Transverse colon (tissue), 4 donors: ENCODE results near the gene GLIS1. TPM values are rescaled to one million over a fixed set of nuclear protein-coding genes. Genes with fewer than 3 reads are reported as not detected.

Experiments
- DNase-seq: peaks from one replicate; pipeline ENCODE4 v3.0.0-alpha.2; 2019
- H3K27ac ChIP-seq, 4 donors: fragments of 200-600 bp; sonication (generic); 2 replicates each; pipeline ENCODE4 v1.5.1; 2016 to 2018; ENCODE audit warnings: inconsistent platforms in 4 of 4
- H3K27me3 ChIP-seq: fragments of 200-600 bp; sonication (generic); 2 replicates; pipeline ENCODE4 v1.5.1; 2017; ENCODE audit warnings: inconsistent platforms
- H3K36me3 ChIP-seq, 4 donors: fragments of 200-600 bp; sonication (generic); 2 replicates each; pipeline ENCODE4 v1.5.1; 2017 to 2019; ENCODE audit warnings: inconsistent platforms in 4 of 4
- H3K4me1 ChIP-seq, 4 donors: fragments of 200-600 bp; sonication (generic); 2 replicates each; pipeline ENCODE4 v1.5.1; 2017 to 2020; ENCODE audit warnings: inconsistent platforms in 4 of 4
- H3K4me3 ChIP-seq, 4 donors: fragments of 200-600 bp; sonication (generic); 1 replicate in 1 of 4; 2 replicates in 3 of 4; pipeline versions ENCODE4 v1.5.1 to v1.6.1; 2017 to 2019; ENCODE audit warnings: inconsistent platforms in 4 of 4
- H3K9me3 ChIP-seq, 2 donors: fragments of 200-600 bp; sonication (generic); 2 replicates each; pipeline ENCODE4 v1.5.1; 2017 to 2019; ENCODE audit warnings: inconsistent platforms in 2 of 2
- EP300 ChIP-seq: sonication (generic); formaldehyde crosslinking; IDR thresholded peaks from one replicate; pipeline ENCODE4 v1.6.1; 2017; ENCODE audit warnings: antibody characterized with exemption, low read depth
- POLR2A ChIP-seq: fragments of 450-650 bp; IDR thresholded peaks from one replicate; pipeline ENCODE4 v1.6.1; 2016; ENCODE audit warnings: antibody characterized with exemption, mild to moderate bottlenecking, moderate library complexity
- POLR2AphosphoS5 ChIP-seq, 3 donors: sonication (generic); formaldehyde crosslinking; IDR thresholded peaks; one replicate each; pipeline ENCODE4 v1.6.1; 2016; ENCODE audit warnings: antibody characterized with exemption in 3 of 3
- WGBS, 2 donors: methylation state at CpG; one replicate each; pipeline ENCODE4 v1.1.5; 2018; ENCODE audit warnings: low coverage in 1 of 2; 5-methylcytosine and 5-hydroxymethylcytosine counted together
- in situ Hi-C, 4 donors: fragments of 200-750 bp; cut with MboI; loops; one replicate each; pipeline versions ENCODE4 v1.15.0 to v1.15.1; 2017; ENCODE audit warnings: low sequenced_read_pairs in 3 of 4, low pct_ligation_motif_present in 1 of 4, low pct_unique_long_range_greater_than_20kb in 1 of 4
- intact Hi-C: fragments of 100-400 bp; cut with DNase I; formaldehyde crosslinking; loops from one replicate; pipeline ENCODE4 v1.15.1; 2023; ENCODE audit warnings: low total_unique reads
- total RNA-seq, 4 donors: library from RNA; depleted of rRNA; stranded (reverse); fragments of >200 nt; gene quantifications; one replicate each; pipeline ENCODE4 v1.1.0, GENCODE V29; 2016
- TF ChIP-seq, protein P1 (sequence below), 5 experiments: fragments of 200-600 bp in 3 of 5; fragments of 450-650 bp in 2 of 5; sonication (generic) in 3 of 5; IDR thresholded peaks; 1 replicate in 2 of 5; 2 replicates in 3 of 5; pipeline ENCODE4 v1.5.1; 2016 to 2017; ENCODE audit warnings: antibody characterized with exemption in 5 of 5, inconsistent platforms in 3 of 5, mild to moderate bottlenecking in 2 of 5, moderate library complexity in 1 of 5

Gene GLIS1
- total RNA-seq, 4 donors from 2014 or later = 0.16 to 0.75 (median 0.27) TPM; not detected in 1

DNA sequence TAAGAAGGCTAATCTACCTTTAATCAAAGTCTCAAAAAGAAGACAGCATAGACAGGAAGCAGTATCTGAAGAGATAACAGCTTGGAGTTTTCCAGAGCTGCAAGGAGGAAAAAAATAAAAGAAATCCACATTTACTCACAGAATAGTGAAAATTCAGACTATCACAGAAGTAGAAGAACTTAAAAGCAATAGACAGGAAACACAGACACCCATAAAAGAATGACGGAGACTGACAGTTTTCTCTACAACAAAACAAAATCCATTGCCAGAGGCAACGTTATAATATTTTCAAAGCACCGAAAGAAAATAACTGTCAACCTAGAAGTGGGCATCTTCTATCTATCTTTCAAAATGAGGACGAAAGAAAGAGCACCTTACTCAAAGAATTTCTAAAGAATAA lies 175.4 kb downstream of the GLIS1 start:
- Histone ChIP-seq H3K36me3 (no peaks in the 10 kb centered on the region), H3K4me1 (no peaks in the 10 kb centered on the region), H3K27ac (no peak overlapping the region), H3K4me3 (no peak overlapping the region), H3K9me3 (no peaks in the 10 kb centered on the region), H3K27me3 (peaks cover 14% of the 10 kb centered on the region)
- intact Hi-C loops = no loop called here
- in situ Hi-C loops = no loop called here
- 17 to 66% methylated on average over 2 to 4 of the region's 4 CpGs for WGBS, 2 donors
- no peak for TF ChIP-seq POLR2AphosphoS5 (IDR thresholded peaks at IDR 0.05)
- TF ChIP-seq POLR2A = no peak
- no peak for TF ChIP-seq EP300
- TF ChIP-seq, protein P1, sequence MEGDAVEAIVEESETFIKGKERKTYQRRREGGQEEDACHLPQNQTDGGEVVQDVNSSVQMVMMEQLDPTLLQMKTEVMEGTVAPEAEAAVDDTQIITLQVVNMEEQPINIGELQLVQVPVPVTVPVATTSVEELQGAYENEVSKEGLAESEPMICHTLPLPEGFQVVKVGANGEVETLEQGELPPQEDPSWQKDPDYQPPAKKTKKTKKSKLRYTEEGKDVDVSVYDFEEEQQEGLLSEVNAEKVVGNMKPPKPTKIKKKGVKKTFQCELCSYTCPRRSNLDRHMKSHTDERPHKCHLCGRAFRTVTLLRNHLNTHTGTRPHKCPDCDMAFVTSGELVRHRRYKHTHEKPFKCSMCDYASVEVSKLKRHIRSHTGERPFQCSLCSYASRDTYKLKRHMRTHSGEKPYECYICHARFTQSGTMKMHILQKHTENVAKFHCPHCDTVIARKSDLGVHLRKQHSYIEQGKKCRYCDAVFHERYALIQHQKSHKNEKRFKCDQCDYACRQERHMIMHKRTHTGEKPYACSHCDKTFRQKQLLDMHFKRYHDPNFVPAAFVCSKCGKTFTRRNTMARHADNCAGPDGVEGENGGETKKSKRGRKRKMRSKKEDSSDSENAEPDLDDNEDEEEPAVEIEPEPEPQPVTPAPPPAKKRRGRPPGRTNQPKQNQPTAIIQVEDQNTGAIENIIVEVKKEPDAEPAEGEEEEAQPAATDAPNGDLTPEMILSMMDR (IDR thresholded peaks at IDR 0.05) = no peak
- no peak for DNase-seq

DNA sequence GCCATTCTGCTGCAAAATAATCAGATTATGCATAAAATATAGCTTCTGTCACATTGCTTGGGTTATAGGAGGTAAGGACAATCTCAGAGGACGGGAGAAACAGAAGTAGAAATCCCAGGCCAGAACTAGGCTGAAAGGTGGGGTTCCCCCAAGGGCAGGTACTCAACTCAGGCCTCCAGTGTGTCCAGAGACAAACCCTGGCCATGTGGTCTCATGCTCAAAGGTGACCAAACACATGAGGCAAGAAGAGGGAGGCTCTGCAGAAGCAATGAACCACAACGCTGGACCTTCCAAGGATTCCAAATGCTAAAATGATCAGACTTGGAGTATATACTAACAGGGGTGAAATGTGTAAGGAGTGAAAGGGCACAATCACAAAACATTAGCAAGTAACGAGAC lies 176.0 kb downstream of the GLIS1 start:
- H3K4me1 ChIP-seq = no peaks in the 10 kb centered on the region
- H3K9me3 ChIP-seq = no peaks in the 10 kb centered on the region
- intact Hi-C loops = no loop called here
- H3K27me3 ChIP-seq = peaks cover 14% of the 10 kb centered on the region
- TF ChIP-seq EP300 = no peak
- TF ChIP-seq, protein P1 (IDR thresholded peaks at IDR 0.05) = no peak
- TF ChIP-seq POLR2AphosphoS5 (IDR thresholded peaks at IDR 0.05) = no peak
- TF ChIP-seq POLR2A = no peak
- DNase-seq = no peak
- no peak overlapping the region for H3K27ac ChIP-seq
- H3K4me3 ChIP-seq = no peak overlapping the region
- no peaks in the 10 kb centered on the region for H3K36me3 ChIP-seq
- in situ Hi-C loops = no loop called here
- WGBS, 2 donors = 80 to 84% methylated on average over 3 of the region's 3 CpGs

DNA sequence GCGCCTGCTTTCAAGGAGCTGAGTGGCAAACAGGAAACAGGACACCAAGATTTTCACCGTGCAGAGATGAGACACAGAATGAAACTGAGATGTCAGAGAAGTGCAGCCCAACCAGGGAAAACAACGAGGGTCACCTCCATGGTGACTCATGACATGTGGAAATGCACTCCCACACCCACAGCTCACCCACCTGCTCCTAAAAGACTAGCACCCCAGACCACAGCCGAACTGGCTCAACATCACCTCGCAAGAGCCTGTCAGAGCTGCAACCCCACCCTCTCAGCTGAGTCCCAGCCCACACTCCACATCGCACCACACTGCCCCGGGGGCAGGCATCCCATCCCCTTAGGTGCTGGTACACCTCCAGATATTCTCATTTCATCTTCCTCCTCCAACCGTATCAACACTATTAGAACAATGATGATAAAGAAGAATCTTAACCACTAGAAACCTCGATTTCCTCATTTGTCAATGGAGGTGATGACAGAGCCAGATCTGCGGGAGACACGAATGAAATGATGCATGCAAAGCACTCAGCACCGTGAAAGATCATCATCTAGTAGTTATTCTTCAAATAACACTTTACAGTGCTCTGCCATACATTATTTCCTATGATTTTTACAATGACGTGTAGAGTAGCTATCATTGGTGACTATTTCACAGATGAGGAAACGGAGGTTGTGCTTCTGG lies 176.5 kb downstream of the GLIS1 start:
- H3K4me3 ChIP-seq = no peak overlapping the region
- intact Hi-C loops (no loop called here), in situ Hi-C loops (no loop called here)
- DNase-seq = peak; percentile 2
- TF ChIP-seq POLR2AphosphoS5 (IDR thresholded peaks at IDR 0.05) (no peak), EP300 (no peak), POLR2A (no peak)
- TF ChIP-seq, protein P1 (IDR thresholded peaks at IDR 0.05) = no peak
- H3K27ac ChIP-seq = no peak overlapping the region
- 80 to 81% methylated on average over 9 to 14 of the region's 14 CpGs for WGBS, 2 donors
- peaks cover 14% of the 10 kb centered on the region for H3K27me3 ChIP-seq
- H3K9me3 ChIP-seq = no peaks in the 10 kb centered on the region
- H3K4me1 ChIP-seq = no peaks in the 10 kb centered on the region
- no peaks in the 10 kb centered on the region for H3K36me3 ChIP-seq

DNA sequence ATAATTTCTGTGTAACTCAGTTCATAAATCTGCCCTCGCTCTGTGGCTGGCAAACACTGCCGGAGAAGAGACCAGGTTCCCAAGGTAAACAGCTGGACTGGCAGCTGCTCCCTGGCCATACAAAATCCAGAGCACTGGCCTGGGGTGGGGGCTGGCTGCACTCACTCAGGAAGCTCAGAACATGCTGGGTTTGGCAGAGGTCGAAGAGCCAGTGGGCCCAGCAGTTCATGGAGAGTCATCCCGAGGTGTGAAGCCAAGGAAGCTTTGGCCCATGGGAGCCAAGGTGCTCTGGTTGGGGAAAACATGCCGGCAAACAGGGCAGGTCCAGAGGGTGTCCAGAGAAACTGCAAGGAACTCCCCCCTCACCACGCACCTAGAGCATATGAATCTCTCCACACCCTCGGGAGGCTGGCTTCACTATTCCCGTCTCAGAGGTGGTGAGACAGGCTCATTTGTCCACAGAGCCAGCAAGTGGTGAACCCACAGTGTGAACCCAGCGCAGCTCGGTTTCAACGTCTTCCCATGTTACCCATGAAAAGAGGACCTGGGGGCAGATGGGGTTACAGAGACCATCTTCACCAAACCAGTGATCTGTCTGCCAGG lies 177.4 kb downstream of the GLIS1 start:
- Histone ChIP-seq H3K9me3 (no peaks in the 10 kb centered on the region), H3K4me1 (no peaks in the 10 kb centered on the region), H3K4me3 (no peak overlapping the region), H3K27ac (peak overlapping the region in 1 of 4 donors; percentile 43), H3K36me3 (no peaks in the 10 kb centered on the region), H3K27me3 (peaks cover 14% of the 10 kb centered on the region)
- intact Hi-C loops (no loop called here), in situ Hi-C loops (no loop called here)
- peak; percentile 6 for DNase-seq
- TF ChIP-seq EP300 (no peak), POLR2A (no peak), POLR2AphosphoS5 (IDR thresholded peaks at IDR 0.05) (no peak)
- TF ChIP-seq, protein P1 (IDR thresholded peaks at IDR 0.05) = no peak
- 76% methylated on average over 11 of the region's 11 CpGs; no CpG with 5 or more reads in 1 of the 2 donors for WGBS, 2 donors
